RPMI7951 (cell line): ENCODE measurements around the gene IGFBP5. TPM values are rescaled to one million over a fixed set of nuclear protein-coding genes. Genes with fewer than 3 reads are reported as not detected.

Experiments used
- DNase-seq: peaks from one replicate; pipeline ENCODE4 v3.0.0-alpha.2; 2012; ENCODE audit warnings: low read depth
- total RNA-seq: library from RNA; depleted of rRNA; stranded (reverse); fragments of >200 nt; shearing (Covaris generic); gene quantifications from 2 replicates; pipeline ENCODE4 v1.2.3, GENCODE V29; 2014; rRNA removed

Gene IGFBP5, protein sequence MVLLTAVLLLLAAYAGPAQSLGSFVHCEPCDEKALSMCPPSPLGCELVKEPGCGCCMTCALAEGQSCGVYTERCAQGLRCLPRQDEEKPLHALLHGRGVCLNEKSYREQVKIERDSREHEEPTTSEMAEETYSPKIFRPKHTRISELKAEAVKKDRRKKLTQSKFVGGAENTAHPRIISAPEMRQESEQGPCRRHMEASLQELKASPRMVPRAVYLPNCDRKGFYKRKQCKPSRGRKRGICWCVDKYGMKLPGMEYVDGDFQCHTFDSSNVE
- total RNA-seq = 22.4 and 25.0 TPM in 2 replicates

DNA sequence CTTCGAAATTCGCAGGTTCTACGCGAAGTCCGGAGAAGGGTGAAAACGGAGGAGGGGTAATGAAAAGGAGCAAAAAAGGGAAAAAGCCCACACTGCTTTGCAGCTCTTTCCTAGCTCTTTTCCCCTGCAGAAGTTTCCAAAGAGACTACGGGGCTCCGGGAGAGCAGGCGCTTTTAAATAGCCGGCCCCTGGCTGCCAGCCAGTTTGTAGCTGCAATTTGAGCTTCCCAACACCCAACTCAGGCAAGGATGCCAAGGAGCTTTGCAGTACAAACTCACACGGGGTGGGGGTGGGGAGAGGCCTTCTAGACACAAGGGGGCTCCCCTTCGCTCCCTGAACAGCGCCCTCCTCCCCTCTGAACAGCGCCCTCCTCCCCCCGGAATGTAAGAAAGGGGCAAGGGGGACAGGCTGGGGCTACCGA is at the start of gene IGFBP5:
Gene IGFBP5, minus strand, starts transcription at position 149 of the 421 bp plus-strand sequence. CDS start 774 bp downstream, outside the sequence.
- DNase-seq = peak; percentile 73

GRCh38 chr2:216743781-216744180 is 48.4 kb upstream of the IGFBP5 start:
- no peak for DNase-seq

GRCh38 chr2:216742411-216742810 is 47.1 kb upstream of the IGFBP5 start:
- DNase-seq = no peak

GRCh38 chr2:216741223-216741593 is 45.9 kb upstream of the IGFBP5 start:
- DNase-seq = no peak

DNA sequence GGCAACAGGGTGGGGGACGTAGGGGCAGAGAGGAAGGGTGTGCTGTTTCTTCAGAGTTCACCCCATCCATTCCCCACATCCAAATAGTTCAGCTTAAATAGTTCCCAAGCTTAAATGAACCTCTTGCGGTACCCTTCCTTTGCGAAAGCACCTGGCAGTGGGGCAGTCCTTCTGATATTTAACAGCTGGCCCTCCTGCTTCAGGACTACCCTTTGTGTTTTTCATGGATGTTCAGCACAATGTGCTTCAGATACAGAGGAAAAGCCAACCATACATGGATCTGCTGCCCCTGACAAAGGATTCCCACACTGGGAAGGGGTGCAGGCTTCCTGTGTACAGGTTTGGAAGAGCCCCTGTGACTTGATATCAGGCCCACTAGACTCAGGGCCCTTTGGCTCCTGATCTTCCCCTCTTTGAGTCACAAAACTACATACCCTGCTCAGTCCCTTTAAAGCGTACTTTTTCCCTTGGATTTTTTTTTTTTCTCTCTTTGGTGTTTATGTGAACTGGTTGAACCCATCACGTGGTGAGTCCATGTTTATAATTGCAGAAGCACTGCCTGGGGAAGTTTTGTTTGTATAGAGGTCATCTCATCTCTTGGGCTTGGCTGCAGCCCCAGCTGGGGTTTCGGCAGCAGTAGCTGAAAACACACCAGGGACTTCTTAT is 45.3 kb upstream of the IGFBP5 start:
- peak; percentile 18 for DNase-seq

DNA sequence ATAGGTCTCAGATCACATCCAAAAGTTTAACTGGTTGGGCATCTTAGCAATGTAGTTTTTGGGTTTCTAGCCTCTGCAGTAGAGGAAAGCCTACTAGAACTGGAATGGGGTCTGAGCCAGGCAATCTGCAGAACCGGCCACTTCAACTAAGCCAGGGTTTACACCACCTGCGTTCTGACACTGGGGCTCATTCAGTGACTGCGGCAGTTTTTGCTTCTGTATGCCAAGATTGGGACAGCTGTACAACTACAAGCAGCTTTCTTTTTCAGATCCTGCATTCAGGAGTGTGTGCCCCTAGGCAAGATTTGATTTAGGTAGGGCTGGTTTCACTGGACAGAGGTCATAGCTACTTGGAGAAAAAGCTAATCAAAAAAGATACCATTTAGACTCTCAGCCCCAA is 43.7 kb upstream of the IGFBP5 start:
- no peak for DNase-seq

GRCh38 chr2:216737676-216738075 is 42.3 kb upstream of the IGFBP5 start:
- DNase-seq = no peak

GRCh38 chr2:216736326-216736725 is 41.0 kb upstream of the IGFBP5 start:
- DNase-seq = no peak

DNA sequence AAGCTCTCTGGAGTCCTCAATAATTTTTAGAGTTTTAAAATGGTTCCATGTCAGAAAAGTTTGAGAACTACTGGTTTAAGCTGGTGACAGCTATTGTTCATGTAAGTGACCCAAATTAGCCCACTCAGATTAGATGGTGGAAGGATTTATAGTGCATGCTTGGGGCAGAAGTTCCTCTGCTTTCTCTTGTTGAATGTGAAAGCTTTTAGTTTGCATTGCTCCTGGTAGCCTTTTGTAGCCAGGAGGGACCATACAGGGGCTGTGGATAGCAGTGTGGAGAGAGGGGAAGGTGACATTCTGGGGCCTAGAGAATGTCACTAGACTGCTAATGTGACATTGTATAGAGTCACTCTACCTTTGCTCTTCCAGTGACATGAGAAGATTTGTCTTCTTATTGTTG is 40.3 kb upstream of the IGFBP5 start:
- no peak for DNase-seq

GRCh38 chr2:216735086-216735485 is 39.7 kb upstream of the IGFBP5 start:
- no peak for DNase-seq

- DNase-seq = no peak
These were observed 37.7 kb upstream of the IGFBP5 start for GRCh38 chr2:216733046-216733445.

GRCh38 chr2:216732334-216732733 is 37.0 kb upstream of the IGFBP5 start:
- no peak for DNase-seq

DNA sequence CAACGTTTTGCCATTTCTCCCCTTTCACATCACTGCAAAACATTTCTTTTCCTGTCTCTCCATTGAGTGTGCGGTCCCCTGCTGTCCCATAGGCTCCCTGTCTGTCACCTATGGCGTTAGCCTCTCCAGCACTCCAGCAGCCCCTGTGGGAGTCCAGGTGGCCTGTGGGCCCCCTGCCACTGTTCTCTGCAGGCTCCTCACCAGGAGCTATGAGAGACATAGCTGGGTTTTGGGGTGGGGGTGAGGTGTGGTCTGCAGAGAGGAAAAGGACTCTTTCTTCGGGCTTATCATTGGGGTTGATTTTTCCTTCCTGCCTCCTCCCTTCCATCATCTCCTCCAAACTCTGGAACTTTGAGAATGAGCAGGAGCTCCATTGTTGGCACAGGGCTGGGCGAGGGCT is 36.1 kb upstream of the IGFBP5 start:
- DNase-seq = no peak

- no peak for DNase-seq
These were observed 35.5 kb upstream of the IGFBP5 start for GRCh38 chr2:216730871-216731270.

GRCh38 chr2:216727346-216728122 is 32.2 kb upstream of the IGFBP5 start:
- DNase-seq = no peak

DNA sequence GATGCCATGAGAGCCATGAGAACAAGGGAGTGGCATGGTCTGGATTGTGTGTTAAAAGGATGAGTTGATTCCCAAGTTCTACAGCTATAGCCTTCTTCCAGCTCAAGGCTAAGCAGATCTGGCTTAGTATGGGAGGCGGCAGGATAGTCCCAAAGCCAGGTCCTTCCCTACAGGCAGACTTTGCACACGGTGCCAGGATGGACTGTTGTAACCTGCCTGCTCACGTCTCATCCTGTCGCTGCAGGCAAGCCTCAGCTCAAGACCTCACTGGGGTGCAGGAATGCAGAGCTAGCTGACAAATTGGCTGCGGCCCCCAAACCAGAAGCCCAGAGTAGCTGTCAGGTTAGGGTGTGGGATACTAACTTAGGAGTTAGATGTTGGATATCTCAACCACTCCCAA is 28.8 kb upstream of the IGFBP5 start:
- DNase-seq = no peak

DNA sequence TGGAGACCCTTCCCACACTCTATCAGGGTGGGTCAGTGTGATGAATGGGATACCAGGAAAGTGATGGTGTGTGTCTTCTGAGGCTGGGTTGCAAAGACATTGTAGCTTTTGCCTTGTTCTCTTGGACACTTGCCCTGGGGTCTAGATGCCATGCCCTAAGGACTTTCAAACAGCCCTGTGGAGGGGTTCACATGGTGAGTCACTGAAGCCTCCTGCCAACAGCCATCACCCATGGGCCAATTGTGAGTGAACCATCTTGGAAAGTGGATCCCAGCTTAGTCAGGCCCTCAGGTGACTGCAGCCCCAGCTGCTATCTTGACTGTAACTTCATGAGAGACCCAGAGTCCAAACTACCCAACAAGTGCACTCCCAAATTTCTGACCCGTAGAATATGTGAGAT is 25.8 kb upstream of the IGFBP5 start:
- DNase-seq = peak; percentile 50

- no peak for DNase-seq
These were observed 25.4 kb upstream of the IGFBP5 start for GRCh38 chr2:216720722-216721121.

DNA sequence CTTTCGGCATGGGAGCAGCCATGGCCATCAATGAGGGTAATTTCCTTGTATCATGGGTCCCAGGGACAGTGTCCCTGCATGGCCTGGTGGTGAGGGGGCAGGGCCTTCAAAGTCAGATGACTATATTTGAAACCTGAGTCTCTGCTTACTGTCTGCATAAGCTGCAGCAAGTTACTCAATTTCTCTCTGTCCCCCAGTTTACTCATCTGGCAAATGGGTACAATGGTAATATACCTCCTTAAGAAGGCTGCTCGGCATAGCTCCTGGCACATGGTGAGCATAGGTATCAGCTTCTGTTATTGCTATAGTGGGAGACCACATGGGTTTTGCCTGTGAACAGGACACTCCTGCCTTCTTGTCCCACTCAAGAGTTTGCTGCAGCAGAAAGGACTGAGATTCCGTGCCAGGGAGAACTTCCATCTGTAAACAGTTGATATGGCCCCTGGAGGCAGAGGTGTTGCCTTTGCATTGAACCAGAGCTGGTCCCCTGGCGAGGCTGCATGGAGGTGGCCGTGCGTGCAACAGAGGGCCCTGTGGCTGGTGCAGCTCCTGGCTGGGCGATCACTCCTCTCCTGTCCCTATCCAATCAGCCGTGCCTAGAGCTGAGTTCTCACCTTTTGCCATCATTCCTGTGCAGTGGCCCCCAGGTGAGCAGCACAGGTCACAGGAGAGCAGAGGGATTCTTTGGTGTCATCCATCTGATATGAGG is 22.7 kb upstream of the IGFBP5 start:
- no peak for DNase-seq

DNA sequence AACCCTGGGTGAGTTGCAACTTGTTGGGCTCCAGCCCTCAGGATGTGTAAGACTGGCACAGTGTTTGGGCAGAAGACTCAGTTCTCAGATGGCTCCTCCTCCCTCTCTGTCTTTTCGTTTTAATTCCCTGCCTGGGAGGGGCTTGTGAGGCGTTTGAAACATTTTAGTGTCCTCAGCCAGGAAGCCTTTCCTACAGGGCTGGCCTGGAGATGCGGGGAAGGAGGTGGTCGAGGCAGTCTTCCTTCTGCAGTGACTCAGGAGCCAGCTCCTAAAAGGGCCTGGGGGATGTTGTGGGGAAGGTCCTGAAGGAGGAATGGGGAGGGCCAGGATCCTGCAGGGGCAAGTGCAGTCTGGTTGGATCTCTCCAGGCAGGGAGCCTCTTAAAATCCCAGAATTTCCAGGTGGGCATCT is 22.1 kb upstream of the IGFBP5 start:
- DNase-seq = no peak

GRCh38 chr2:216716109-216716508 is 20.8 kb upstream of the IGFBP5 start:
- no peak for DNase-seq

GRCh38 chr2:216715402-216715974 is 20.1 kb upstream of the IGFBP5 start:
- no peak for DNase-seq
